Activated naive CD4-positive, alpha-beta T cell treated with anti-CD3 and anti-CD28 coated beads, Interleukin-2, amount 50 U/mL, for 72 hours (primary cell): ENCODE measurements around the gene B4GALT1. TPM values are rescaled to one million over a fixed set of nuclear protein-coding genes. Genes with fewer than 3 reads are reported as not detected.
A peak's percentile ranks its signal among the peaks of the same experiment; 100 is the strongest.

Source experiments
- ATAC-seq, 2 donors: fragments of 150-1000 bp; cut with Tn5 transposase; 2 replicates each; pipeline ENCODE4 v1.10.0; 2021; ENCODE audit warnings: mild to moderate bottlenecking in 2 of 2, moderate library complexity in 2 of 2
- DNase-seq, 2 donors: peaks; one replicate each; pipeline ENCODE4 v3.0.0; 2021 to 2022; ENCODE audit warnings: low spot score in 2 of 2
- H3K27ac Mint-ChIP-seq, 2 donors: one replicate each; pipeline ENCODE4 v1.8.0; 2022; ENCODE audit warnings: mild to moderate bottlenecking in 2 of 2, mixed read lengths in 2 of 2
- H3K36me3 Mint-ChIP-seq, 2 donors: one replicate each; pipeline ENCODE4 v1.8.0; 2022; ENCODE audit warnings: mixed read lengths in 2 of 2
- H3K9me3 Mint-ChIP-seq, 2 donors: one replicate each; pipeline ENCODE4 v1.8.0; 2022; ENCODE audit warnings: mixed read lengths in 2 of 2
- total RNA-seq, 2 donors: library from RNA; stranded (reverse); gene quantifications; one replicate each; pipeline ENCODE4 v1.2.3, GENCODE V29; 2022

Gene B4GALT1
- total RNA-seq, 2 donors from 2014 or later, result 47.8 to 49.2 TPM

DNA sequence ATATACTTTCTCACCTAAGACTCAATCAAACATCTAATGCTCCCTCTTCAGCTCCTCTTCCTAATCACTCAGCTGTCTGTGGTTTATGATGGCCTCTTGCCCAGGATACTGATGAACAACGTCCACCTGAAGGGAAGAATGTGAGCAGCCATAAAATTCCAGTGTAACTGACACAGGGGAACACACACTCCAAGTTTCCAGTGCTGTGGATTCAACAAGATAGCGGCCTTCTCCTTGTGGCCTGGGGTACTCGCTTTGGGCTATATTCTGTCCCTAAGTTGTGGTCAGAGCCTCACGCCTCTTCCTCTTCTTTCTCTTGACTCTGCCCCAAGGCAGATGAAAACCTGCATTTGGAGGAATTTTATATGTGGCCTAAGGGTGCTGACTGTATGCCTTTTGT, 11.7 kb downstream of the B4GALT1 start:
- Mint-ChIP-seq H3K9me3 (peaks cover 0 to 5% of the 10 kb centered on the region in 2 donors), H3K36me3 (peaks cover 4 to 15% of the 10 kb centered on the region in 2 donors), H3K27ac (peak overlapping the region; percentile 29 to 48)
- ATAC-seq (no peak), DNase-seq (no peak)

DNA sequence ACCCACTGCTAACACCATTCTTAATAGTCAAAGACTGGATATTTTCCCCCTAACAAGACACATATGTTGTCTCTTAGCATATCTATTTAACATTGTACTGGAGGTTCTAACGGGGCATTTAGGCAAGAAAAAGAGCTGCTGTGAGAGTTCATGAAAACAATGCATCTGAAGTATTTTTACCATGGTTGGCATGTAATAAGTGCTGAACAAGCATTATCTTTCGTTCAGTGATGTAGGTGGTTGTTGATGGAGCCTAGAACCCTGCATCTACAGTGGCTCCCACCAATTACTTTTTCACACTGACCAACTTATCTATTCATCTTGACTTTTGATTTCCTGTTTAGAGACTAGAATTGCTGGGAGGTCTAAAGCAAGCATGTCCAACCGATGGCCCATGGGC, 12.8 kb downstream of the B4GALT1 start:
- ATAC-seq (no peak), DNase-seq (no peak)
- H3K9me3 Mint-ChIP-seq, result peaks cover 0 to 5% of the 10 kb centered on the region in 2 donors
- H3K27ac Mint-ChIP-seq, result no peak overlapping the region
- H3K36me3 Mint-ChIP-seq, result peaks cover 4 to 15% of the 10 kb centered on the region in 2 donors

DNA sequence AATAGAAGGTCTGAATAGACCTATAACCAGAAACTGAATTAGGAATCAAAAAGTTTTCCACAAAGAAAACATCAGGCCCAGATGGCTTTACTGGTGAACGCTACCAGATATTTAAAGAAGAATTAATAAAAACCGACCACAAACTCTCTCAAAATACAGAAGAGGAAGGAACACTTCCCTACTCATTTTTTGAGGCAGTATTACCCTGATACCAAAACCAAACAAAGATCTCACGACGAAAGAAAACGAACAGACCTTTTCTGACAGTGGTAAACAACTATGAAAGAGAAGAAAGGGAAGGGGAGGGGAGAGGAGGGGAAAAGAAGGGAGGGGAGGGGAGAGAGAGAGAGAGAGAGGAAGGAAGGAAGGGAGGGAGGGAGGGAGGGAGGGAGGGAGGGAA, 13.5 kb downstream of the B4GALT1 start:
- DNase-seq (no peak), ATAC-seq (no peak)
- H3K27ac Mint-ChIP-seq, result peak overlapping the region; percentile 62 to 68
- H3K9me3 Mint-ChIP-seq, result peaks cover 0 to 5% of the 10 kb centered on the region in 2 donors
- peaks cover 4 to 15% of the 10 kb centered on the region in 2 donors for H3K36me3 Mint-ChIP-seq

DNA sequence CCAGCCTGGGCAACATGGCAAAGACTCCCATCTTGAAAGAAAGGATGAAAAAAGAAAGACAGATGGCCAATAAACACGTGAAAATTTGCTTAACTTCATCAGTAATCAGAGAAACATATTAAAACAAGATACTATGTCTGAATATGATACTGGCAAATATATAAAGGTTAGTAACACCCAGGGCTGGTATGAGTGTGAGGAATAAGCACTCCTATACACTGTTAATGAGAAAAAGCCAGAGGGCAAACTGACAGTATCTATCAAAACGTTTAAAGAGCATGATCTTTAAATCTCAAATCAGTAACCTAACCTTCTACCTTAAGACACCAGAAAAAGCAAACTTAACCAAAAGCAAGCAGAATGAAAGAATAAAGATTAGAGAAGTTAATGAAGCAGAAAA, 14.1 kb downstream of the B4GALT1 start:
- H3K27ac Mint-ChIP-seq, result peak overlapping the region in 1 of 2 donors; percentile 68
- H3K36me3 Mint-ChIP-seq, result peaks cover 4 to 15% of the 10 kb centered on the region in 2 donors
- H3K9me3 Mint-ChIP-seq, result peaks cover 0 to 5% of the 10 kb centered on the region in 2 donors
- DNase-seq (no peak), ATAC-seq (no peak)

DNA sequence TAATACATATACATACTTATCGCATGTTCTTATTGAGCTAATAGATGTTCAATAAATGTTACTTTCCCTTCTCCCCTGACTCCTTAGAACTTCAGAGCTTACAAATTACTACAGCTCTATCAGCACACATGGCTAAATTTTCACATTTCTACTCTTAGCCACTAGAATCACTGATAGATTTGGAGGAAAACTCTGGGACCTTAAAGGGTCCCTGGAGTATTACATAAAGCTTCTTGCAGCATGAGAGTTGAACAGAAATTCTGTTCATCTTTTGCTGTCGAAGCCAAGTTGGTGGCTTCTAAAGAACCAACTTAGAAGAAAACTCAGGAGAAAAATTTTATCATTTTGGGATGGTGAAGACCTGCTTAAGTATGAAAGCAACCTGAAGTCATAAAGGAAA, 15.5 kb downstream of the B4GALT1 start:
- DNase-seq (no peak), ATAC-seq (no peak)
- no peak overlapping the region for H3K27ac Mint-ChIP-seq
- H3K9me3 Mint-ChIP-seq, result peaks cover 0 to 5% of the 10 kb centered on the region in 2 donors
- peaks cover 4 to 15% of the 10 kb centered on the region in 2 donors for H3K36me3 Mint-ChIP-seq

DNA sequence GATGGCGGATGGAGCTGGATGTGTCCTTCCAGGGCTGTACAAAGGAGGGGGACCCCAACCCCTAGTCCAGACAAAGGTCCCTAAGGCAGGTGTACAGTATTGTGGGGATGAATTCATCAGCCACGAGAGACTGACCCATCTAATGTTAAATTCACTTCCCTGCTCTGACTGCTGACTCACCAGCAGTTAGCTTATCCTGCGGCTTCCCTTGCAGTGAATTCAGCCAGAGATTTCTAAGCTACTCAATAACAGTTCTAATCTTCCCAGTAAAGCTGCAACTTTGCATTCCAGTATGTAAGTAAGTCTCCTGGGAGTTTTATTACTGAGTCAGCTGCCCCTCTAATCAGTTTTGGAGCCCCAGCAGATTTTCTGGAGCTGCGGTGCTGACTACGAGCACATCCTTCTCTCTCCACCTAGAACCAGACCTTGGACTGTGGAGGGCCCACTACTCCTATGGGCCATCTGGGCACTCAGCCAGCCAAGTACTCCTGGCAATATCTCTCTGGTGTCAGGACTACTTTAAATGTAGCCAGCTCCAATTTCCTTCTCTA, 16.1 kb downstream of the B4GALT1 start:
- Mint-ChIP-seq H3K27ac (no peak overlapping the region), H3K36me3 (peaks cover 4 to 15% of the 10 kb centered on the region in 2 donors), H3K9me3 (peaks cover 0 to 5% of the 10 kb centered on the region in 2 donors)
- ATAC-seq, result no peak
- no peak for DNase-seq

DNA sequence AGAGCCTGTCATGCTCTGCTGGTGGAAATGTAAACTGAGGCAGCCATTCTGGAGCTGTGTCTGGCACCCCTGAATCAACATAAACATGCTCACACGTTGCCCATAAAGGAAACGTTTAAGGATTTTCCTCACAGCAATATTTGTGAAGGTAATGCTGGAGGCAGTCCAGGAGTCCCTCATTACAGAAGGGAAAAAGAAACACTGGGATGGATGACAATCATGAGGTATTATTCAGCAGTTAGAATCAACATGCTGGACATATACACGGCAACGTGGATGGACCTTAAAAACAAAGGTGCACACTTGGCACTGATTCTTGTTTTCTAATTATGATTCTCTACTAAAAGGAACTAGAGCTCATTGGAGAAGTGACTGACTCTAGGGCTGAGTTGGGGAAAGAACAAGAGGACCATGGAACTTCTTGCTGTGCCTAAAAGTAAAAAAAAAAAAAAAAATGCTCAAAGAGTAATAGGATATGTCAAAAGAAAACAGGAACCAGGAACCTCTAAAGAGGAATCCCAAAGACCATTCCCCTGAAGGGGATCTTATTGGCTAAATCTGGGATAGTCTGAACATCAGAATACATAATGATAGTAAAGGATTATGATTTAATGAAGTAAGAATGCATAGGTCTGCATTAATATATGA, 18.6 kb downstream of the B4GALT1 start:
- ATAC-seq (no peak), DNase-seq (no peak)
- H3K36me3 Mint-ChIP-seq, result peaks cover 0 to 5% of the 10 kb centered on the region in 2 donors
- no peak overlapping the region for H3K27ac Mint-ChIP-seq
- H3K9me3 Mint-ChIP-seq, result no peaks in the 10 kb centered on the region

DNA sequence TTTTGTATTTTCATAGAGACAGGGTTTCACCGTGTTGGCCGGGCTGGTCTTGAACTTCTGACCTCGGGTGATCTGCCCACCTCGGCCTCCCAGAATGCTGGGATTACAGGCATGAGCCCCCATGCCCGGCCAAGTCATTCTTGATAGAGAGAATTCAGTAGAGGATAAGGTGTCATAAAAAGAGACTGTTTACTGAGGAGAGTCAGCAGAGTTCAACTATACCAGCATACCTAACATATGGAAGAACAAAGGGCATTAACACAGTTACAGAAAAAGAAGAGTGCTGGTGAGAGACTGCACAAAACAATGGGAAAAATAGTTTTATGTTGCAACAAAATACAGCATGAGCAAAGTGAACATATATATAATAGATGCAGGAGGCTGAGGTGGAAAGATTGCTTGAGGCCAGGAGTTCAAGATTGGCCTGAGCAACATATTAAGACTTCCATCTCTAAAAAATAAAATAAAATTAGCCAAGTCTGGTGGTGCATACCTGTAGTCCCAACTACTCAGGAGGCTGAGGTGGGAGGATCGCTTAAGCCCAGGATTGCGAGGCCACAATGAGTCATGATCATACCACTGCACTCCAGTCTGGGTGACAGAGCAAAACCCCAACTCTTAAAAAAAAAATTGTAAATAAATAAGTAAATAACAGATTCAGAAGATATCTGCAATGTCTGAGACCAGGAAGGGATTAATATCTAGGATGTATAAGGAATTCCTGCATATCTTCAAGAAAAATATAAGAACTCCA, 19.5 kb downstream of the B4GALT1 start:
- DNase-seq (no peak), ATAC-seq (no peak)
- H3K27ac Mint-ChIP-seq, result peak overlapping the region in 1 of 2 donors; percentile 21
- peaks cover 0 to 5% of the 10 kb centered on the region in 2 donors for H3K36me3 Mint-ChIP-seq
- no peaks in the 10 kb centered on the region for H3K9me3 Mint-ChIP-seq

DNA sequence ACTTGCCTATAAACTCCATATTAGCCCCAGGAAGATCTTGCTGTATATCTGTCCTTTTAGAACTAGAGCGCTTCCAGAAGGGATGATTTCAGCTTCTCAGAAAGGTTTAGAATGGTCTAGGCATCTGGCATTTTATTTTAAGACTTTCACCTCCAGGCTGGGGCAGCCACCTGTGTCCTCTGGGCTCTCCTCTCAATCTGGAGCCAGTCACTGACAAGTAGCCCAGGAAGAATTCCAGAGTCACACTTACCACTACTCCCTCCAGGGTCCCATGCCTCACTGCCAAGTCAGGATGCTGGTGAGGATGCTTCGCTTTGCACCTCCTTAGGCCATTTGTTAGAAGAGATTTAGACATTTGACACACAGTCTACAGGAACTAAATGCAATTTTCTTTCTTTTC, 20.8 kb downstream of the B4GALT1 start:
- peaks cover 0 to 9% of the 10 kb centered on the region in 2 donors for H3K36me3 Mint-ChIP-seq
- ATAC-seq, result no peak
- no peaks in the 10 kb centered on the region for H3K9me3 Mint-ChIP-seq
- DNase-seq, result no peak
- peak overlapping the region in 1 of 2 donors; percentile 21 for H3K27ac Mint-ChIP-seq

DNA sequence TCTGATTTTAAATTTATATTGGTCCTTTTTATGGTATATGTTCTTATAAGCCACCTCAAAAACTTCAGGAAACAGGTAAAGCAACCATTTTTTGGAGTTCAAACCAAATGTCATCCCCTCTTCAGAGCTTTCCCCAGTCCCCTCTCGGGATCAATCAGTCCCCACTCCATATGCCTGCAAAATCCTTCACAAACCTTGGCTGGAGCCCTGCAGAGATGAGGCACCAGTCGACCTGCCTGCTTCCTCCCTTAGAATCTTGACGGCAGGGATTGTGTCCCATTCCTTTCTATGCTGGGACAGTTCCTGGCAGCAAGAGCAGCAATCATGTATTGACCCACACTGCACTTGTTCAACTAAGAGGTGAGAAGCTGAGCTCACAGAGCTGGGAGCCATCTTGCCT, 22.6 kb downstream of the B4GALT1 start:
- Mint-ChIP-seq H3K27ac (peak overlapping the region in 1 of 2 donors; percentile 57), H3K36me3 (peaks cover 0 to 9% of the 10 kb centered on the region in 2 donors), H3K9me3 (no peaks in the 10 kb centered on the region)
- ATAC-seq (no peak), DNase-seq (no peak)

DNA sequence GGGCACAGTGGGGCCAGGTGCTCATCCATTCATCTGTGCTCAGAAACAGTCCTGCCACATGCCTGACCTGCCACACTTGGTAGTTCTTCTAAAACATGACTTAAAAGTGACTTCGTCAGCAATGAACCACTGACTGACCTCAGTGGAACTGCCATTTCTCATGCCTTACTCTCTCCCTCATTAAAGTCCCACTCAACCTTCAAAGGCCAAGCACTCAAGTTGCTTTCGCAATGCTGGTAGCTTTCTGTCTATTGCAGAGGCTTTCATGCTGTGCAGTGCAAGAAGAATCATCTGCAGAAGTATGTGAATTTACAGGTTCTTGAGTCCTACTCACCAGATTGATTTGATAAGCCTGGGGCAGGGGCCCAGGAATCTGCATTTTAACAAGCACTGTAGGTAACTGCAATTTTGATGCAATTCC, 23.9 kb downstream of the B4GALT1 start:
- peaks cover 0 to 9% of the 10 kb centered on the region in 2 donors for H3K36me3 Mint-ChIP-seq
- peak in 1 of 2 donors; percentile 77 for ATAC-seq
- peak overlapping the region in 1 of 2 donors; percentile 57 for H3K27ac Mint-ChIP-seq
- DNase-seq, result no peak
- H3K9me3 Mint-ChIP-seq, result no peaks in the 10 kb centered on the region

DNA sequence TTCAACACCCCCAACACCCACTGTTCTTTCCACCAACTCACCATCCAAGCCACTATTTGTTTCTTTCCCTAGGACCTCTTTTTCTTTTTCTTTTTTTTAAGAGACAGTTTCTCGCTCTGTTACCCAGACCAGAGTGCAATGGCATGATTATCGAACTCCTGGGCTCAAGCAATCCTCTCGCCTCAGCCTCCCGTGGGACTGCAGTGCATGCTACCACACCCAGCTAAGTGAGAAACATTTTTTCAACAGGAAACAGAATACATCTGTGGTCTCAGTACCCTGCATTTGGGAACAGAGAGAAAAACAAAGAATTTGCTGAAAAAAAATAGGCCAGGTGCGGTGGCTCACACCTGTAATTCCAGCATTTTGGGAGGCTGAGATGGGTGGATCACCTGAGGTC, 24.6 kb downstream of the B4GALT1 start:
- Mint-ChIP-seq H3K36me3 (peaks cover 0 to 9% of the 10 kb centered on the region in 2 donors), H3K27ac (peak overlapping the region; percentile 56 to 79), H3K9me3 (no peaks in the 10 kb centered on the region)
- no peak for DNase-seq
- no peak for ATAC-seq

DNA sequence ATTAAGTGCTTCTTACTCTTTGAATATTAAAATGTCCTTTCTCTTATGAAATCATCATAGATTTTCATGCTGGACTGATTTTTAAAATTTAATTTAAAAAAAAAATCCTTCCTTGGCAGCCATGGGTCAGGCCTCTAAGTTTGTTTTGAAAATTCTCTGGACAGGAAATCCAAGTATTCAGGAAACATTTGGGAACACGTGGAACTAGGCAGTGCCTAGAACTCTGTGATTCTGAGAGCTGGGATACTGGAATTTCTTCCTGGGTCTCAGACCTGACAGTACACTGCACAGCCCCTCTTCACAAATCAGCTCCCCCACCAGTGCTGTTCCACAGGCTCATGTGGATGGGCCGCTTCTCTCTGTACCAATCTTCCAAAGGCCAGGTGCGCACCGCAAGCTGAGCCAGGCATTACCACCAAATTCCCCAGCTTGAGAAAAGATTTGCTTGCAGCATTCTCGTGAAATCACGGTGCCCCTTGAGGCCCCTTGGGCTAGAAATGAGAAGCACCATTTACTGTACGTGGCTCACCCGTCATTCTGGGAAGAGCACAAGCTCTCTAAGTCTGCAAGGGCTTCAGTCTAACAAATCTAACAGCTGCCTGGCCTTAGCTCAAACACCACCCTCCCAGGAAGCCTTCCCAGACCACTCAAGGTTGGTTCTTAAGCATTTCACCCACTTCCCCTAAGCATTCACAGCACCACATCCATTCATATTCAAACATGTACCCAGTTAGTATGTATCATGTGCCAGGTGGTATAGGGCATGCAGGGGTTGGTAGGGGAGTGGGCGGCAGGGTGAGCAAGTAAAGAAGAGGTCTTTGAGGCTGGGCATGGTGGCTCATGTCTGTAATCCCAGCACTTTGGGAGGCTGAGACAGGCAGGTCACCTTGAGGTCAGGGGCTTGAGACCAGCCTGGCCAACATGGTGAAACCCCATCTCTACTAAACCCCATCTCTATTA, 26.5 kb downstream of the B4GALT1 start:
- no peaks in the 10 kb centered on the region for H3K9me3 Mint-ChIP-seq
- ATAC-seq, result peak; percentile 23 to 39
- peak overlapping the region; percentile 11 to 42 for H3K27ac Mint-ChIP-seq
- DNase-seq, result no peak
- peaks cover 0 to 9% of the 10 kb centered on the region in 2 donors for H3K36me3 Mint-ChIP-seq

DNA sequence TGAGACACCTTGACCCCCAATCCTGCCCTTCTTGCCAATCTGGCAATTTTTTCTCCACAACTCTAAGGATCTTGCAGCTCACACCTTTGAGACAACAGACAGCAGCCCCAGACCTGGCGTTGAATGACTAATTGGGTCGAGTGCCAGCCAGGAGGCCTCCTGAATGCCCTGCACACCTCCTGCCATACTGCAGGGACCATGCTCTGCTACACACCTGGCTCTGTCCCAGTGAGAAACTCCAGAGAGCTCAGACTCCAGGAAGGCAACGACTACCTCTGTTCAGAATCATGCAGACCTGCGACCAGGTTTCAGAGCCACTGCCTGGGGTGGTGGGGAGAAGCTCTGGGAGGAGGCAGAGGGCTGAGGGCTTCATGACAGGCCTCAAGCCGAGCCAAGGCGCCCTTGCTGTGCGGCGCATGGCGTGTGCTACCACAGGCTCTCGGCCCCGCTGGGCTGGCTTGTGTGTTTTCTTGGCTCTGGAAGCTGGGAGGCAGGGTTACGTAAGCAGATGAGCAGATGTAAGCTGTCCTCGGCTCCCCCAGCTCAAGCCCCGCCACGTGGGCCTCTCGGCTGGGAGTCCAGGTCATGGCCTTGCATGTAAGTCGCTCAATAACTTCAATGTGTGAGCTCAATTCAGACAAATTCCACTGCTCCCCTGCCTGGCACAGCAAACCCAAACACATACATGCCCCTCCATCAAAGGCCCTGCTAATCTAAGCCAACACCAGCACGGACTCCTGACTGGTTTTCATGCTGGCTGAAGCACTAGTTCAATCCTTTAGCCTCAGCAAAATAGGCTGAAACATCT, 27.5 kb downstream of the B4GALT1 start:
- Mint-ChIP-seq H3K36me3 (peaks cover 0 to 8% of the 10 kb centered on the region in 2 donors), H3K9me3 (no peaks in the 10 kb centered on the region), H3K27ac (peak overlapping the region in 1 of 2 donors; percentile 65)
- ATAC-seq, result no peak
- no peak for DNase-seq

DNA sequence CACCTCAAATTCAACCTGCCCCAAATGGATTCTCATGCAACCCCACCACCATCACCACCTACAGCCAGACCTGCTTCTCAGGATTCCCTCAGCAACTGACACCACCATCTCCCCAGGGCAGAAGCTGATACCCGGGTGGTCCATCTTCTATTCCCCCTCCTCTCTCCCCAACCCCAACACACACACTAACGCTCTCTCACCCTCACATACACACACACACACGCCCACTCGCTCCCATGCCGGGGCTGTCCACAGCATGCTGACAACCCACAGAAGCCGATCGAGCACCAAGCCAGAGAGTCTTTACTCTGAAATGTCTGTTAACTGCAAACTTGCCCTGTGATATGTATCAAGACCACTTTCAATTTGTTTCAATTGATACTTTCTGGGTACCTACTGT, 28.4 kb downstream of the B4GALT1 start:
- Mint-ChIP-seq H3K36me3 (peaks cover 2 to 5% of the 10 kb centered on the region in 2 donors), H3K27ac (peak overlapping the region in 1 of 2 donors; percentile 65), H3K9me3 (no peaks in the 10 kb centered on the region)
- DNase-seq, result no peak
- no peak for ATAC-seq
